ENCODE measurements around the gene PIGK.
A peak's percentile ranks its signal among the peaks of the same experiment; 100 is the strongest.

Gene PIGK

DNA sequence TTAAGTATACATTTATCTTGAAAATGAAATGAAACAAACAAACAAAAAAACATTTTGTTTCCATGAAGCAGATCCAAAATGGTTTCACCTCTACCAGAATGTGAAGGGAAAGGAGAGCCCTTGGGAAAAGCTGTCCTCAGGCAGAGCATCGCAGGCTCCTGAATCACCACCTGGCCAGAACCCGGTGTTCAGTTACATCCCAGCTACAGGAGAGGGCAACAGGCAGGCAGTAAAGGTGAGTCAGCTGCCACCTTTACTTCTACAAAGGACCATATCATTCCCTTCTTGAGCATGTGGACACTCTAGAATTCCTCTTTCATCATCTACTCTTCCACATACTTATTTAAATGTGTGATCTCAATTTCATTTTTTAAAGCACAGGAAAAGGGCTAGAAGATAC lies 151.2 kb downstream of the PIGK start:
- Histone ChIP-seq H3K27me3 (ENCODE audit: insufficient read depth, low read length, poor library complexity) (no peaks in the 10 kb centered on the region), H3K36me3 (ENCODE audit: control insufficient read depth, insufficient read depth, low read length) (no peaks in the 10 kb centered on the region), H3K4me3 (ENCODE audit: low read length) (no peak overlapping the region), H2AK5ac (ENCODE audit: low read length) (no peak overlapping the region), H3K9ac (ENCODE audit: low read length) (no peak overlapping the region), H3K4ac (ENCODE audit: low read depth, low read length) (no peak overlapping the region), H2BK15ac (replicated peaks; ENCODE audit: low read depth) (no peak overlapping the region), H3K4me2 (ENCODE audit: low read length) (no peak overlapping the region), H3K56ac (ENCODE audit: low read length) (no peak overlapping the region), H3K79me1 (ENCODE audit: low read length) (no peaks in the 10 kb centered on the region), H2BK5ac (ENCODE audit: low read length) (no peak overlapping the region), H4K5ac (ENCODE audit: low read length) (no peak overlapping the region), H4K8ac (ENCODE audit: low read depth, low read length) (no peak overlapping the region), H3K27ac (ENCODE audit: low read depth, low read length) (no peak overlapping the region), H3K4me1 (ENCODE audit: control insufficient read depth, low read depth, low read length) (no peaks in the 10 kb centered on the region), H2BK120ac (ENCODE audit: low read depth, low read length) (no peak overlapping the region), H3K79me2 (ENCODE audit: control insufficient read depth, insufficient read depth, low read length) (no peaks in the 10 kb centered on the region), H3K18ac (ENCODE audit: low read length) (no peak overlapping the region), H3K23ac (ENCODE audit: low read length) (no peak overlapping the region)
- DNase-seq: peak; percentile 42
- no CpG with 5 or more reads among the region's 2 CpGs for WGBS (ENCODE audit: extremely low coverage, insufficient coverage, low lambda C conversion rate)

DNA sequence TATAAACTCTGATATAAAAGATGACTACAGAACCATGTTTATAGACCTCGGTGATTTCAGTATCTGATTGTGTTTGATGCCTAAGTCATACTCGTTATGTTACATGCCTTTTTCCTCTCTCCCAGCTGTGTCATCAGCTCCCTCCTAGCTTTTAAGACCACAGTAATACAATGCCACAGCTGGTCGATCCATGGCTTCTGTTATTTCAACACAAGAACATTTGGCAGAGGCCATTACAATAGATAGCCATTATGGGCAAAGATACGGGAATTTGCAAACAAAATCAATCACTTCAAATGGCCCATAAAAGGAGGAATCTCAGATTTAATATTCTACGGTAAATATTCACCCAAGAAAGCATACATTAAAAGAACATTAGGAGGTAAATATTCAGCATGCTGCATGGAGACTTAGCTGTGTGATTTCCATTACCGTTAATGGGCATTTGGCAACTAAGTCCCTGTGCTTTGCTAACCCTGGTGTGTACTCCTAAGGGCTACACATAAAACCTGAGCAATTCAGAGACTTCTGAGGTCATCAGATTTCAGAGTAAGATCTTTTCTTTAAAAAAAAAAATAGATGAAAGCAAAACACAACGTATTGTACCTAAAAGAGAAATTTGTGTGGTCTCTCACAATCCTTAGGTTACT lies 153.4 kb downstream of the PIGK start:
- H2BK5ac ChIP-seq (ENCODE audit: low read length): no peak overlapping the region
- H2BK15ac ChIP-seq (replicated peaks; ENCODE audit: low read depth): no peak overlapping the region
- no peaks in the 10 kb centered on the region for H3K4me1 ChIP-seq (ENCODE audit: control insufficient read depth, low read depth, low read length)
- no peak for DNase-seq
- no peak overlapping the region for H3K4ac ChIP-seq (ENCODE audit: low read depth, low read length)
- no peak overlapping the region for H3K18ac ChIP-seq (ENCODE audit: low read length)
- H3K79me1 ChIP-seq (ENCODE audit: low read length): no peaks in the 10 kb centered on the region
- no peak overlapping the region for H3K4me2 ChIP-seq (ENCODE audit: low read length)
- H3K79me2 ChIP-seq (ENCODE audit: control insufficient read depth, insufficient read depth, low read length): no peaks in the 10 kb centered on the region
- no peaks in the 10 kb centered on the region for H3K27me3 ChIP-seq (ENCODE audit: insufficient read depth, low read length, poor library complexity)
- H4K5ac ChIP-seq (ENCODE audit: low read length): no peak overlapping the region
- H3K27ac ChIP-seq (ENCODE audit: low read depth, low read length): no peak overlapping the region
- no peak overlapping the region for H3K4me3 ChIP-seq (ENCODE audit: low read length)
- H3K36me3 ChIP-seq (ENCODE audit: control insufficient read depth, insufficient read depth, low read length): no peaks in the 10 kb centered on the region
- H3K23ac ChIP-seq (ENCODE audit: low read length): no peak overlapping the region
- no CpG with 5 or more reads among the region's 7 CpGs for WGBS (ENCODE audit: extremely low coverage, insufficient coverage, low lambda C conversion rate)
- no peak overlapping the region for H3K9ac ChIP-seq (ENCODE audit: low read length)
- H3K56ac ChIP-seq (ENCODE audit: low read length): no peak overlapping the region
- H2AK5ac ChIP-seq (ENCODE audit: low read length): no peak overlapping the region
- no peak overlapping the region for H4K8ac ChIP-seq (ENCODE audit: low read depth, low read length)
- H2BK120ac ChIP-seq (ENCODE audit: low read depth, low read length): no peak overlapping the region

GRCh38 chr1:77064246-77064645 lies 155.0 kb downstream of the PIGK start:
- Histone ChIP-seq H3K9ac (ENCODE audit: low read length) (no peak overlapping the region), H3K18ac (ENCODE audit: low read length) (no peak overlapping the region), H3K79me1 (ENCODE audit: low read length) (no peaks in the 10 kb centered on the region), H3K4ac (ENCODE audit: low read depth, low read length) (no peak overlapping the region), H2BK5ac (ENCODE audit: low read length) (no peak overlapping the region), H3K4me1 (ENCODE audit: control insufficient read depth, low read depth, low read length) (peaks cover 3% of the 10 kb centered on the region), H2BK15ac (replicated peaks; ENCODE audit: low read depth) (no peak overlapping the region), H3K36me3 (ENCODE audit: control insufficient read depth, insufficient read depth, low read length) (no peaks in the 10 kb centered on the region), H3K56ac (ENCODE audit: low read length) (no peak overlapping the region), H2BK120ac (ENCODE audit: low read depth, low read length) (no peak overlapping the region), H3K27me3 (ENCODE audit: insufficient read depth, low read length, poor library complexity) (no peaks in the 10 kb centered on the region), H3K79me2 (ENCODE audit: control insufficient read depth, insufficient read depth, low read length) (no peaks in the 10 kb centered on the region), H4K8ac (ENCODE audit: low read depth, low read length) (no peak overlapping the region), H3K4me3 (ENCODE audit: low read length) (no peak overlapping the region), H3K27ac (ENCODE audit: low read depth, low read length) (no peak overlapping the region), H4K5ac (ENCODE audit: low read length) (no peak overlapping the region), H3K23ac (ENCODE audit: low read length) (no peak overlapping the region), H3K4me2 (ENCODE audit: low read length) (no peak overlapping the region), H2AK5ac (ENCODE audit: low read length) (no peak overlapping the region)
- WGBS (ENCODE audit: extremely low coverage, insufficient coverage, low lambda C conversion rate): no CpG with 5 or more reads among the region's 2 CpGs
- no peak for DNase-seq

DNA sequence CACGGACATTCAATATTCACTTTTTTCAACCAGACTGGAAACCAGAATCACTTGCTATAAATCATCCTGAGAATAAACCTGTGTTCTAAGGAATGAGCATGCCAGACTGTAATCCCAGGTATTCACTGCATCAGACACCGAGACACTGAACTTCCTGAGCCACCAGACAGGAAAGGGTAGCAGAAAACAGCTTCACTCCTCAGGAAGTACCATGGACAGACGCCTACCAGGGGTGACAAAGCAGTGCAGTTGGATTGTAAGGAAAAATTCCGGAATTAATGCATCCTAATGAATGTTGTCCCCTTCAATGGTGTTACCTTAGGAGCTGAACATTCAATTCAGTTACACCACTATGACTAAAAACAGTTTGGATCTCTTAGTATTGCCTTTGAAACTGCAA lies 156.1 kb downstream of the PIGK start:
- no peak overlapping the region for H2BK5ac ChIP-seq (ENCODE audit: low read length)
- H3K4me1 ChIP-seq (ENCODE audit: control insufficient read depth, low read depth, low read length): peaks cover 5% of the 10 kb centered on the region
- no peak overlapping the region for H2AK5ac ChIP-seq (ENCODE audit: low read length)
- no peak overlapping the region for H3K4ac ChIP-seq (ENCODE audit: low read depth, low read length)
- no peak overlapping the region for H3K23ac ChIP-seq (ENCODE audit: low read length)
- no peak overlapping the region for H2BK15ac ChIP-seq (replicated peaks; ENCODE audit: low read depth)
- H3K56ac ChIP-seq (ENCODE audit: low read length): no peak overlapping the region
- H3K18ac ChIP-seq (ENCODE audit: low read length): no peak overlapping the region
- no peak overlapping the region for H3K4me2 ChIP-seq (ENCODE audit: low read length)
- WGBS (ENCODE audit: extremely low coverage, insufficient coverage, low lambda C conversion rate): no CpG with 5 or more reads among the region's 4 CpGs
- no peak overlapping the region for H3K4me3 ChIP-seq (ENCODE audit: low read length)
- no peak for DNase-seq
- H4K8ac ChIP-seq (ENCODE audit: low read depth, low read length): no peak overlapping the region
- H4K5ac ChIP-seq (ENCODE audit: low read length): no peak overlapping the region
- H3K27ac ChIP-seq (ENCODE audit: low read depth, low read length): no peak overlapping the region
- H3K36me3 ChIP-seq (ENCODE audit: control insufficient read depth, insufficient read depth, low read length): no peaks in the 10 kb centered on the region
- H3K79me2 ChIP-seq (ENCODE audit: control insufficient read depth, insufficient read depth, low read length): no peaks in the 10 kb centered on the region
- no peak overlapping the region for H2BK120ac ChIP-seq (ENCODE audit: low read depth, low read length)
- no peaks in the 10 kb centered on the region for H3K79me1 ChIP-seq (ENCODE audit: low read length)
- H3K27me3 ChIP-seq (ENCODE audit: insufficient read depth, low read length, poor library complexity): no peaks in the 10 kb centered on the region
- H3K9ac ChIP-seq (ENCODE audit: low read length): no peak overlapping the region

GRCh38 chr1:77061162-77061561 lies 158.1 kb downstream of the PIGK start:
- Histone ChIP-seq H4K5ac (ENCODE audit: low read length) (no peak overlapping the region), H3K36me3 (ENCODE audit: control insufficient read depth, insufficient read depth, low read length) (no peaks in the 10 kb centered on the region), H3K4me2 (ENCODE audit: low read length) (no peak overlapping the region), H3K4me1 (ENCODE audit: control insufficient read depth, low read depth, low read length) (peaks cover 5% of the 10 kb centered on the region), H3K4me3 (ENCODE audit: low read length) (no peak overlapping the region), H3K9ac (ENCODE audit: low read length) (no peak overlapping the region), H2AK5ac (ENCODE audit: low read length) (no peak overlapping the region), H2BK120ac (ENCODE audit: low read depth, low read length) (no peak overlapping the region), H3K27me3 (ENCODE audit: insufficient read depth, low read length, poor library complexity) (no peaks in the 10 kb centered on the region), H4K8ac (ENCODE audit: low read depth, low read length) (no peak overlapping the region), H3K27ac (ENCODE audit: low read depth, low read length) (no peak overlapping the region), H3K4ac (ENCODE audit: low read depth, low read length) (no peak overlapping the region), H3K18ac (ENCODE audit: low read length) (no peak overlapping the region), H3K79me1 (ENCODE audit: low read length) (no peaks in the 10 kb centered on the region), H2BK15ac (replicated peaks; ENCODE audit: low read depth) (no peak overlapping the region), H3K56ac (ENCODE audit: low read length) (no peak overlapping the region), H3K79me2 (ENCODE audit: control insufficient read depth, insufficient read depth, low read length) (no peaks in the 10 kb centered on the region), H2BK5ac (ENCODE audit: low read length) (no peak overlapping the region), H3K23ac (ENCODE audit: low read length) (no peak overlapping the region)
- no CpG with 5 or more reads among the region's 3 CpGs for WGBS (ENCODE audit: extremely low coverage, insufficient coverage, low lambda C conversion rate)
- DNase-seq: no peak

- Histone ChIP-seq H4K8ac (ENCODE audit: low read depth, low read length) (no peak overlapping the region), H3K4me1 (ENCODE audit: control insufficient read depth, low read depth, low read length) (peaks cover 5% of the 10 kb centered on the region), H3K27ac (ENCODE audit: low read depth, low read length) (no peak overlapping the region), H3K4me2 (ENCODE audit: low read length) (no peak overlapping the region), H3K4me3 (ENCODE audit: low read length) (no peak overlapping the region), H3K79me1 (ENCODE audit: low read length) (no peaks in the 10 kb centered on the region), H2BK15ac (replicated peaks; ENCODE audit: low read depth) (no peak overlapping the region), H3K9ac (ENCODE audit: low read length) (no peak overlapping the region), H3K27me3 (ENCODE audit: insufficient read depth, low read length, poor library complexity) (no peaks in the 10 kb centered on the region), H3K36me3 (ENCODE audit: control insufficient read depth, insufficient read depth, low read length) (no peaks in the 10 kb centered on the region), H3K18ac (ENCODE audit: low read length) (peak overlapping the region; percentile 22), H3K79me2 (ENCODE audit: control insufficient read depth, insufficient read depth, low read length) (no peaks in the 10 kb centered on the region), H4K5ac (ENCODE audit: low read length) (no peak overlapping the region), H2BK120ac (ENCODE audit: low read depth, low read length) (no peak overlapping the region), H3K4ac (ENCODE audit: low read depth, low read length) (no peak overlapping the region), H2BK5ac (ENCODE audit: low read length) (no peak overlapping the region), H2AK5ac (ENCODE audit: low read length) (no peak overlapping the region), H3K56ac (ENCODE audit: low read length) (no peak overlapping the region), H3K23ac (ENCODE audit: low read length) (no peak overlapping the region)
- peak; percentile 79 for DNase-seq
- no CpG with 5 or more reads among the region's 5 CpGs for WGBS (ENCODE audit: extremely low coverage, insufficient coverage, low lambda C conversion rate)
These were observed 159.2 kb downstream of the PIGK start for GRCh38 chr1:77060000-77060399.
